BE2C (cell line): Measurements from ENCODE around the gene GPRIN3.
"Not testable (repeated sequence)": the region's sequence is repeated elsewhere in the genome, so short reads cannot be mapped to it uniquely, and the experiment has no call there.

ENCODE experiments used
- DNase-seq: peaks from one replicate; pipeline ENCODE4 v3.0.0-alpha.2; 2020
- H3K27me3 ChIP-seq: fragments of 250-450 bp; sonication (Bioruptor Pico); 2 replicates; pipeline ENCODE4 v1.5.1; 2020; ENCODE audit warnings: mild to moderate bottlenecking
- H3K36me3 ChIP-seq: fragments of 250-450 bp; sonication (Bioruptor Pico); 2 replicates; pipeline ENCODE4 v1.5.1; 2020; ENCODE audit warnings: mild to moderate bottlenecking
- H3K4me1 ChIP-seq: fragments of 250-450 bp; sonication (Bioruptor Pico); 2 replicates; pipeline ENCODE4 v1.5.1; 2020
- H3K4me3 ChIP-seq: 2 replicates; pipeline ENCODE4 v1.5.1; 2011; ENCODE audit warnings: low read depth, low read length
- H3K9me3 ChIP-seq: fragments of 250-450 bp; sonication (Bioruptor Pico); 2 replicates; pipeline ENCODE4 v1.5.1; 2020
- CTCF ChIP-seq: IDR thresholded peaks from 2 replicates; pipeline ENCODE4 v1.5.1; 2012; ENCODE audit warnings: mild to moderate bottlenecking, low read depth, low read length

GPRIN3 gene

GRCh38 chr4:89257376-89257775 is 50.2 kb downstream of the GPRIN3 start:
- DNase-seq: no peak

GRCh38 chr4:89256203-89256800 is 51.3 kb downstream of the GPRIN3 start:
- DNase-seq: no peak
- no peaks in the 10 kb centered on the region for H3K36me3 ChIP-seq
- no peak for TF ChIP-seq CTCF
- H3K9me3 ChIP-seq: no peaks in the 10 kb centered on the region
- no peaks in the 10 kb centered on the region for H3K4me1 ChIP-seq
- H3K27me3 ChIP-seq: 0 out of 2 replicates have a peak, but pooled peaks cover 2% of the 10 kb centered on the region
- H3K4me3 ChIP-seq: no peak overlapping the region

More at GRCh38 chr4:89257376-89257775, 50.2 kb downstream of the GPRIN3 start:
- H3K4me3 ChIP-seq: no peak overlapping the region
- no peaks in the 10 kb centered on the region for H3K36me3 ChIP-seq
- no peaks in the 10 kb centered on the region for H3K4me1 ChIP-seq
- 0 out of 2 replicates have a peak, but pooled peaks cover 2% of the 10 kb centered on the region for H3K27me3 ChIP-seq
- TF ChIP-seq CTCF: no peak
- H3K9me3 ChIP-seq: no peaks in the 10 kb centered on the region

DNA sequence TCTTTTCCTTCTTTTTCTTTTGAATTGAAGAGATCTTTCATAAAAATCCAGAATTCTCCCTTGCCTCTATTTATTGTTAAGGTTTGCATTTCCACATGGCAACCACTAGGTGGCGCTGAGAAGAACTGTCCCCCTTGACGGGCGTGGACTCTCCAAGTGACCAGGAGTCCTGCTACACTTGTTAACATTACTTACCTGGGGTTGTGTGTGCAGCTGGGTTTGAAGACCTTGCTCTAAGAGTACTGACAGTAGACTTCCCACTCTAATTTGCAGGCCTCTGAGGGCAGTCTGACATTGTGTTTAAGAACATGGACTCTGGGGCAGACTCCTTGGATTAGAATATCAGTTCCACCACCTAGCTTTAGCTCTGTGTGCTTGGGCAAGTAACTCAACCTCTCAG is 52.8 kb downstream of the GPRIN3 start:
- H3K27me3 ChIP-seq: 0 out of 2 replicates have a peak, but pooled peaks cover 3% of the 10 kb centered on the region
- H3K4me3 ChIP-seq: no peak overlapping the region
- peak; percentile 81 for TF ChIP-seq CTCF
- no peaks in the 10 kb centered on the region for H3K4me1 ChIP-seq
- H3K36me3 ChIP-seq: no peaks in the 10 kb centered on the region
- no peaks in the 10 kb centered on the region for H3K9me3 ChIP-seq
- peak; percentile 12 for DNase-seq

GRCh38 chr4:89254347-89254746 is 53.3 kb downstream of the GPRIN3 start:
- DNase-seq, H3K4me1 ChIP-seq, H3K27me3 ChIP-seq, H3K36me3 ChIP-seq, H3K9me3 ChIP-seq, H3K4me3 ChIP-seq: not testable (repeated sequence)

GRCh38 chr4:89253935-89254334 is 53.7 kb downstream of the GPRIN3 start:
- Histone ChIP-seq H3K9me3 (no peaks in the 10 kb centered on the region), H3K27me3 (peaks cover 10% of the 10 kb centered on the region; the same call in 1 of the 2 replicates), H3K4me1 (no peaks in the 10 kb centered on the region), H3K4me3 (no peak overlapping the region), H3K36me3 (no peaks in the 10 kb centered on the region)
- DNase-seq: no peak
- TF ChIP-seq CTCF: no peak

DNA sequence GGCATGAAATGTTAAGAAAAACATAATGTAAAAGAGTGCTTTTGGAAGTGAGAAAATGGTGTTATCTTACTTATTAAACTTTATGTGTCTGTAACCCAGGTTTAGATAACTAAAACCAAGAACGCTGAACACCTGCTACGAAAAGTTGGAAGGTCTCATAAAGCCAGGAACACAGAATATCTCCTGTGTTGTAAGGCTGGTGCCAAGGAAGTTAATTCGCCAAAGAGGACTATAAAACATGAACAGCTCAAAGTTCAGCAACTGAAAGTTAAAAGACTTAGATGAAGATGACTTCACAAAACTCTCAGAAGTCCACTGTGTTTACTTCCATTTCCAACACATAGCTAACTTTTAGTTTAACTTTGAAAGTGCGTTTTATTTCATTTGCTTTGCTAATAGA is 54.3 kb downstream of the GPRIN3 start:
- no peak for TF ChIP-seq CTCF
- no peaks in the 10 kb centered on the region; the same call in 1 of the 2 replicates for H3K4me1 ChIP-seq
- no peaks in the 10 kb centered on the region for H3K9me3 ChIP-seq
- DNase-seq: no peak
- peaks cover 15% of the 10 kb centered on the region; the same call in 1 of the 2 replicates for H3K27me3 ChIP-seq
- no peaks in the 10 kb centered on the region for H3K36me3 ChIP-seq
- H3K4me3 ChIP-seq: no peak overlapping the region
